ENCODE results near the gene SLC2A9.

- TF ChIP-seq CTCF (IDR thresholded peaks at IDR 0.05; ENCODE audit: low read depth, low read length) = no peak
- TF ChIP-seq EZH2phosphoT487 (IDR thresholded peaks at IDR 0.05; ENCODE audit: low read depth) = no peak
These were observed 36.7 kb downstream of the SLC2A9 start for GRCh38 chr4:9984621-9985020.

Measured in OCI-LY3 (cell line).